HEK293T (cell line): ENCODE measurements around the gene GKN2.
A peak's percentile ranks its signal among the peaks of the same experiment; 100 is the strongest.

Experiments used
- CTCF ChIA-PET: fragments of 350-600 bp; formaldehyde crosslinking; extraction: SDS; loops from one replicate; lab custom pipeline; 2021; ENCODE audit warnings: antibody characterized with exemption, inconsistent platforms; lab: Yijun Ruan, JAX
- POLR2A ChIA-PET: fragments of 350-600 bp; formaldehyde crosslinking; extraction: SDS; loops from one replicate; lab custom pipeline; 2020; ENCODE audit warnings: antibody characterized with exemption, inconsistent platforms; lab: Yijun Ruan, JAX
- DNase-seq: peaks from one replicate; pipeline ENCODE4 v3.0.0; 2012; ENCODE audit warnings: mixed read lengths; ENCODE audit errors: extremely low spot score
- ARNT ChIP-seq: fragments of 450-650 bp; IDR thresholded peaks from 2 replicates; pipeline ENCODE4 v1.6.1; 2017; ENCODE audit warnings: mild to moderate bottlenecking
- BHLHE40 ChIP-seq: fragments of 450-650 bp; IDR thresholded peaks from 2 replicates; pipeline ENCODE4 v1.6.1; 2016; ENCODE audit warnings: mild to moderate bottlenecking, moderate library complexity, borderline replicate concordance
- CTBP1 ChIP-seq: fragments of 450-650 bp; IDR thresholded peaks from 2 replicates; pipeline ENCODE4 v1.6.1; 2016; ENCODE audit warnings: borderline replicate concordance
- ELF4 ChIP-seq: fragments of 450-650 bp; IDR thresholded peaks from 2 replicates; pipeline ENCODE4 v1.6.1; 2017; ENCODE audit warnings: antibody characterized with exemption
- FOXA1 ChIP-seq: fragments of 450-650 bp; IDR thresholded peaks from 2 replicates; pipeline ENCODE4 v1.6.1; 2016; ENCODE audit warnings: mild to moderate bottlenecking
- FOXK2 ChIP-seq: fragments of 450-650 bp; IDR thresholded peaks from 2 replicates; pipeline ENCODE4 v1.6.1; 2016; ENCODE audit warnings: mild to moderate bottlenecking
- FOXM1 ChIP-seq: fragments of 450-650 bp; IDR thresholded peaks from 2 replicates; pipeline ENCODE4 v1.6.1; 2017; ENCODE audit warnings: mild to moderate bottlenecking, borderline replicate concordance
- HDGF ChIP-seq: fragments of 450-650 bp; IDR thresholded peaks from 2 replicates; pipeline ENCODE4 v1.6.1; 2017; ENCODE audit warnings: antibody characterized with exemption, borderline replicate concordance
- L3MBTL2 ChIP-seq: fragments of 450-650 bp; conservative IDR thresholded peaks from 2 replicates; pipeline ENCODE4 v1.6.1; 2016; ENCODE audit warnings: mild to moderate bottlenecking
- LEF1 ChIP-seq: fragments of 450-650 bp; IDR thresholded peaks from 2 replicates; pipeline ENCODE4 v1.6.1; 2017; ENCODE audit warnings: mild to moderate bottlenecking, borderline replicate concordance
- NFRKB ChIP-seq: fragments of 450-650 bp; IDR thresholded peaks from 2 replicates; pipeline ENCODE4 v1.6.1; 2016; ENCODE audit warnings: mild to moderate bottlenecking, moderate library complexity
- SP1 ChIP-seq: fragments of 450-650 bp; IDR thresholded peaks from 2 replicates; pipeline ENCODE4 v1.6.1; 2017
- SUZ12 ChIP-seq: fragments of 450-650 bp; IDR thresholded peaks from 2 replicates; pipeline ENCODE4 v1.6.1; 2016; ENCODE audit warnings: mild to moderate bottlenecking
- TARDBP ChIP-seq: fragments of 450-650 bp; IDR thresholded peaks from 2 replicates; pipeline ENCODE4 v1.6.1; 2016
- ZNF384 ChIP-seq: fragments of 450-650 bp; IDR thresholded peaks from 2 replicates; pipeline ENCODE4 v1.6.1; 2016
- TF ChIP-seq, protein P1 (sequence below): fragments of 450-650 bp; IDR thresholded peaks from 2 replicates; pipeline ENCODE4 v1.6.1; 2016

The GKN2 gene

DNA sequence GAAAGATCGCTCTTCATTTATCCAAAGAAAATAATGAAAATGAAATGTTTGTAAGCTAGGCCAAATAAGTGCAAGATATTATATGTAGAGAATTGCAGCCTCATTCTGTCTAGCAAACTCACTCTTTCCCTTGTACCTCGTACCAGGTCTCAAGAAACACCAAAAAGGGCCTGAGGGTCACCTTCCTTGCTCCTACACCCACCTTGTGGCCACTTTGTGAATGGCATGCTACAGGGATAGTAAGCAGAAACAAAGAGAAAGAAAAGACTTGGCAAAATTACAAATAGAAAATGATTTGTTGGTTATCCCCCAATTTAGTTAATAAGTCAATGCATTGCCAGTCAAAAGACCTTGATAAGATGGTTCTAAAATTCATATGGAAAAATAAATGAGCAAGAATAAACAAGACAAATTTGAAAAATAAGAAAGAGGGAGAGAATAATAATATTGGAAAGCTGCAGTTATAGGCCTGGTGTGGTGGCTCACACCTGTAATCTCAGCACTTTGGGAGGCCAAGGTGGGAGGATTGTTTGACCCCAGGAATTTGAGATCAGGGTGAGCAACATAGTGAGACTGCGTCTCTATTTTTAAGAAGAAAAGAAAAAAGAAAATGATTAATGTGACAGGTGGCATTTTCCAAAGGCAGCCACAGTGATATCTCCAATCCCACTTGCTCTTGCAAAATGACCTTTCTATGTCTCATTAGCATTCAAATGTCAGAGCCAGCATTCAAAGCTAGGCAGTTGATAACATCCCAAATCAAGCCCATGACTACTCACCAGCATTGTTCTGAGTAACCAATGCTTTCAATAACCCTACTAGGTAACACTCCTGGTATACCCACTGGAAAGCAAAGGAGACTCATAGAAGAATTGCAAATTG is 42.7 kb downstream of the GKN2 start:
- ChIA-PET CTCF (interaction anchor here (0.6 to 1.0 kb wide), 2 partner anchors 118 to 447 kb away, joined by 3 read pairs; no protein-coding TSS in a partner anchor), POLR2A (no interaction called here)
- DNase-seq = peak; percentile 66
- TF ChIP-seq TARDBP = no peak
- TF ChIP-seq FOXM1 = no peak
- no peak for TF ChIP-seq ELF4
- no peak for TF ChIP-seq L3MBTL2
- no peak for TF ChIP-seq HDGF
- TF ChIP-seq ZNF384 = no peak

- DNase-seq = peak; percentile 1
- POLR2A ChIA-PET = no interaction called here
- TF ChIP-seq TARDBP (no peak), ELF4 (no peak), ZNF384 (no peak), FOXK2 (no peak), CTBP1 (no peak), HDGF (no peak), SP1 (no peak), LEF1 (no peak), NFRKB (no peak), SUZ12 (no peak), L3MBTL2 (no peak), ARNT (no peak), FOXM1 (no peak), FOXA1 (no peak)
- TF ChIP-seq, protein P1, sequence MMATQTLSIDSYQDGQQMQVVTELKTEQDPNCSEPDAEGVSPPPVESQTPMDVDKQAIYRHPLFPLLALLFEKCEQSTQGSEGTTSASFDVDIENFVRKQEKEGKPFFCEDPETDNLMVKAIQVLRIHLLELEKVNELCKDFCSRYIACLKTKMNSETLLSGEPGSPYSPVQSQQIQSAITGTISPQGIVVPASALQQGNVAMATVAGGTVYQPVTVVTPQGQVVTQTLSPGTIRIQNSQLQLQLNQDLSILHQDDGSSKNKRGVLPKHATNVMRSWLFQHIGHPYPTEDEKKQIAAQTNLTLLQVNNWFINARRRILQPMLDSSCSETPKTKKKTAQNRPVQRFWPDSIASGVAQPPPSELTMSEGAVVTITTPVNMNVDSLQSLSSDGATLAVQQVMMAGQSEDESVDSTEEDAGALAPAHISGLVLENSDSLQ = no peak
- CTCF ChIA-PET = interaction anchor here (1.2 to 1.7 kb wide), 4 partner anchors 8 to 445 kb away, joined by 3 to 12 read pairs (median 4); no protein-coding TSS in a partner anchor
These were observed 44.2 kb downstream of the GKN2 start for GRCh38 chr2:68908392-68908970.

DNA sequence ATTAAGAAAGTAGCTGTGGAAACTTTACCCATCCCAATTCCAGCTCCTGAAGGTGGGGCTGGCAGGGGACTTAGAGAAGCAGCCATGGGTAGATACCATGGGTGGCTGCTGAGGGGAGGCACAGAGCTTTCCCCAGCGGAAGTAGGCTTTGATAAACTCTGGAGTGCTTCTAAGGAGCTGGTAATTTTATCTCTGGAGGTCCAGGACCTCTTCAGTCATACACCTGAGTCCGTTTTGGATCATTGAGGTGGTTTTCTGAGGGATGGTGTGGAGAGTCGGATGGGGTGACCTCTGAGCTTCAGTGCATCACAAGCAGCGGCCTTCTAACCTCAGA is 44.8 kb downstream of the GKN2 start:
- POLR2A ChIA-PET = no interaction called here
- CTCF ChIA-PET = interaction anchor here (0.7 to 1.7 kb wide), 5 partner anchors 9 to 444 kb away, joined by 3 to 12 read pairs (median 3); no protein-coding TSS in a partner anchor
- TF ChIP-seq FOXA1 (no peak), ELF4 (no peak), SUZ12 (no peak), FOXK2 (no peak), ZNF384 (no peak), FOXM1 (no peak), LEF1 (no peak)
- DNase-seq = no peak

GRCh38 chr2:68907232-68907919 is 45.3 kb downstream of the GKN2 start:
- CTCF ChIA-PET = interaction anchor here (0.7 to 1.7 kb wide), 5 partner anchors 10 to 444 kb away, joined by 3 to 12 read pairs (median 3); no protein-coding TSS in a partner anchor
- POLR2A ChIA-PET = no interaction called here
- DNase-seq = no peak

GRCh38 chr2:68906716-68907115 is 46.0 kb downstream of the GKN2 start:
- ChIA-PET CTCF (interaction anchor here (0.6 to 1.7 kb wide), 2 partner anchors 10 to 41 kb away, joined by 3 read pairs; no protein-coding TSS in a partner anchor), POLR2A (no interaction called here)
- DNase-seq = no peak
- TF ChIP-seq ELF4 (no peak), LEF1 (no peak), TARDBP (no peak), CTBP1 (no peak), SP1 (no peak), NFRKB (no peak), ZNF384 (no peak), BHLHE40 (no peak), ARNT (no peak), L3MBTL2 (no peak), FOXK2 (no peak), FOXM1 (no peak), FOXA1 (no peak), HDGF (no peak), SUZ12 (no peak)
- TF ChIP-seq, protein P1 = no peak

More at GRCh38 chr2:68907232-68907919, 45.3 kb downstream of the GKN2 start:
- TF ChIP-seq CTBP1 (no peak), NFRKB (no peak), LEF1 (no peak), ZNF384 (no peak), SP1 (no peak), BHLHE40 (no peak), FOXK2 (no peak), ARNT (no peak), HDGF (no peak), L3MBTL2 (no peak), ELF4 (no peak), FOXA1 (no peak), SUZ12 (no peak), TARDBP (no peak)
- TF ChIP-seq, protein P1 = no peak
